GM21619 (cell line): ENCODE measurements around the gene SAYSD1.
"Not testable (repeated sequence)": the region's sequence is repeated elsewhere in the genome, so short reads cannot be mapped to it uniquely, and the experiment has no call there.

ENCODE experiments used
- ATAC-seq: cut with Tn5 transposase; IDR thresholded peaks from one replicate; pipeline ENCODE4 v1.9.1; 2021; ENCODE audit not compliant: unreplicated experiment

The SAYSD1 gene, protein sequence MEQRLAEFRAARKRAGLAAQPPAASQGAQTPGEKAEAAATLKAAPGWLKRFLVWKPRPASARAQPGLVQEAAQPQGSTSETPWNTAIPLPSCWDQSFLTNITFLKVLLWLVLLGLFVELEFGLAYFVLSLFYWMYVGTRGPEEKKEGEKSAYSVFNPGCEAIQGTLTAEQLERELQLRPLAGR

DNA sequence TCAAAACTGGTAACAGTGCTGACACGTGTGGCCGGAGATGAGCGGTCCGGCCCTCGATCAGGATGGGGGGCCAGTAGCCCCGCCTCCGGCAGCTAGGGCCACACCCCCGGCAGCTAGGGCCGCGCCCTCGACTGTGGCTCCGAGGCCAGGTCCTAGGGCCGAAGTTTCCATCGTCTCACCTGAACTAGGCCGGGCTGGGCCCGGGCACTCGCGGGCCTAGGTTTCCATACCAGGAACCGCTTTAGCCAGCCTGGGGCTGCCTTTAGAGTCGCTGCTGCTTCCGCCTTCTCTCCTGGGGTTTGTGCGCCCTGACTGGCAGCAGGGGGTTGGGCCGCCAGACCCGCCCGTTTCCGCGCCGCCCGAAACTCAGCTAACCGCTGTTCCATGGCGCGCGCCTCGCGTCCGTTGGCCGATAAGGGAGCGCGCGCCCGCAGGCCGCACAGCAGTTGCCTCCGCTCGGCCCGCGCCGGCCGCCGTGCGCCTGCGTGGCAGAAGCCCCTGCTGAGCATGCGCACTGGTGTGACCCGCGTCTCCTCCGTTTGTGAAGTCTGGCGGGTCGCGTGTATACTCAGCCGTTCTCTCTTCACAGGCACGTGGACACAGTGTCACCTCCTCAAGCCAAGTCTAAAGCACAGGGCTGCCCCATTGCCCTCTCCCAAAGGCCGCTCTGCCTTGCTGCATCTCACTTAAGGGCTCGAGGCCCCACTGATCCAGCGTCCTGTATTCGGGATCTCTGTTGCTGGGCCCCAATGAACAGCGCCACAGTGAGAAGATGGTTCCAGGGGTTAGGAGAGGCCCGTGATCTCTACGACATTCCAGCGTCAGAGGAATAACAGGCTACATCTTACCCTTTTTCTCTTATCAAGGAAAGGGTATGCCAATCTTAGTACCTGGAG is at the start of gene SAYSD1:
TSS of gene SAYSD1 (minus strand) at position 483 of the 896 bp plus-strand sequence. CDS start at position 386, 97 bp downstream.
- peak; percentile 89 for ATAC-seq

DNA sequence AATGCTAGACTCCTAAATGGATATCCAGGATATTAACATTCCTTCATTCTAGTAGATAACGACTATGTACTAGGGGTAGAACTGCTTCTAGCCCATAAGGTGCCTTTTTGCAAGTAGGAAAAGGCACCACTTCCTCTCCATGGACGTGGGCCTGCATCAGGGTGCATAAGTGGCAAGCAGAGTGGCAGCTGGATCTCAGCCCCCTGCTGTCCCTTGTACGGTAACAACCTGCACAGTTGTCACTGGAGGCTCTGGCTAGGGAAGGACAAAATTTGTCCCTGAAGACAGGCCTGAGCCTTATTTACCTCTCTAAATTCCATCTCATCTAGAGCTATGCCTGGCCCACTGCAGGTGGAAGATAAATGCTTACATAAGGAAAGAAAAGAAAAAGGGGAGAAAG is 42.5 kb upstream of the SAYSD1 start:
- no peak for ATAC-seq

DNA sequence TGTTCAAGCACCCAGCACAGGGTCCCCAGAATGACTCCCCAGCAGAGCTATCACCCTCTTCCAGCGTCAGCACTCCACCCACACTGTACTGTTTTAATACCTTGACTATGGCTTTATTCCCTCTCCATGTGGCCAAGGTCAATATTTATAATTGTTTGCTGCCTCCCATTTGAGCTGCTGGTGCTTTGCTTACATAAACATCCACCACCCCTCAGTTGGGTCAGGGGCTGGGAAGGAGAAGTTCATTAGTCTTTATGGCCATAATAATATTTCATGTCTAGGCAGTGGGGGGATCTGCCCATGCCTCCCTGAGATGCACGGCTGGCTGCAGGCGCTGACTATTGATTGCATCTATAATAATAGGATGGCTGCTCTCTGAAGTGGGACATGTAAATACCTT is 41.8 kb upstream of the SAYSD1 start:
- no peak for ATAC-seq

DNA sequence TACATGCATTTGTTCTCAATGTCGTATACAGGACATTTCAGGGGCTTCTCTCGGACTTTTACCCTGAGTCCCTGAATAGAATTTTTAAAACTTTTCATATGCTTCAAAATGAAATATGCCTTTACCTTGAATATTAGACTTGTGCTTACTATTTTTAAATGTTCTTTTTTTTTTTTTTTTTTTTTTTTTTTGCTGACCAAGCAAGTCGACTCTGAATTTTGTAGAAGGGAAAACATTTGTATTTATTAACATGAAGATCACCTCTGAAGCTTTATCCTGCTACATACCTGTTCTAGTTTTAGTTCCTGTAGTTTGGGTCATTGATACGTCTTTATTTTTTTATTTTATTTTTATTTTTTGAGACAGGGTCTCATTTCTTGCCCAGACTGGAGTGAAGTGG is 39.7 kb upstream of the SAYSD1 start:
- ATAC-seq = no peak

DNA sequence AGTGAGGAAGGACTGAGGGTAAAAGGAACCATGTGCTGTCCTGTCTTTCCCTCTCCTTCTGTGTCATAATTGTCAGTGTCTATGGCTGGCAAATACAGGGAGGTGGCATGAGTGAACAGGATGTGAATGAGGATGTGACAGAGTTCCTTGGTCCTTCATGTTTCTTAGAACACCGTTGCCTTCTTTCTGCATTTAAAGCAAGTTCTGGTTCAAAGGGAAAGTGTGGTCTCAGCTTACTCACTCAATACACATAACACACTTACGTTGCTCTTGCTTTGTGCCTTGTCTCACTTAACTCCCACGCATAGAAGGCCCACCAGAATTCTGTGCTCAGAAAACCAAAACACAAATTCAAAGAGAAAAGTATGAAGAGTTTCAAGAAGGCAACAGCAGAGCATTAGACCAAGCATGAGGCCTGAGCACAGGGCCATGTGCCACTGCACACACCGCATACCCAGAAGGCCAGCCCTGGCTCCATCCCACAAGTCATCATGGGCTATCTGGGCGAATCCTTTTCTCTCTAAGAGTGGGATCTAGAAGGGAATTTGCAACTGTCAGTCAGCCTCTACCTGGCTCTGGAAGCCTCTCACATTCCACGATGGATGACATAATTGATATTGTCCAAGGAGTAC is 38.9 kb upstream of the SAYSD1 start:
- ATAC-seq = no peak

DNA sequence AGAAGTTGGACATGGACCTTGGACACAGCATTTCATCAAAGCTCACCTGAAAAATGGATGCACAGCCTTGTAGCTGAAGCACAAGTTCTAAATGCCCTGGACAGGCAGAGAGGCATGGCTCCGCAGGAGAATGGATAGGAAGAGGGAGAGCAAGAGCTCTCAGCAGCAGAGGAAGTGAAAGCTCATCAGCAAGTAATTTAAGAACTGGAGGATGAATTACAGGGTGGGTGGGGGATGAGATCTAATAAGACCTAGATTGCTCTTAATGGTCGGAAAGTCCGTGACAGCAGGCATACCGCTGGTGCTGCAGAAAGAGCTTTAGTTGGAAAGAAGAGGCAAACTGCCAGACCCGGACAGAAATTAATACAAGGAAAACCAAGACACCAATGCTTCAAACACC is 37.3 kb upstream of the SAYSD1 start:
- ATAC-seq = no peak

DNA sequence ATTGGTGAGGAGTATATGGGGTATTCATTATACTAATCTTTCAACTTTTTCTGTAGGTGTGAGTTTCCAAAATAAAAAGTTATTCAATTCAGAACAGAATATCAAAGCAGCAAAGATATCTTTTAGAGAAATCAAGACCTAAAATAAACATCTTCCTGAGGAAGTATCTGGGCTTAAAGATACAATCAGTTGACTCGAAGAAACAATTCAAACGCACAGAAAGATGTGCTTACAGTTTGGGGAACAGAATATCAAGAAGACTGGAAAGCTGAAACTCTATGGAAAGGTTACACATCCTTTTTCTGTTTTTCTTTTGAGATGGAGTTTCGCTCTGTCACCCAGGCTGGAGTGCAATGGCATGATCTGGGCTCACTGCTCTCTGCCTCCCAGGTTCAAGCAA is 36.2 kb upstream of the SAYSD1 start:
- no peak for ATAC-seq

DNA sequence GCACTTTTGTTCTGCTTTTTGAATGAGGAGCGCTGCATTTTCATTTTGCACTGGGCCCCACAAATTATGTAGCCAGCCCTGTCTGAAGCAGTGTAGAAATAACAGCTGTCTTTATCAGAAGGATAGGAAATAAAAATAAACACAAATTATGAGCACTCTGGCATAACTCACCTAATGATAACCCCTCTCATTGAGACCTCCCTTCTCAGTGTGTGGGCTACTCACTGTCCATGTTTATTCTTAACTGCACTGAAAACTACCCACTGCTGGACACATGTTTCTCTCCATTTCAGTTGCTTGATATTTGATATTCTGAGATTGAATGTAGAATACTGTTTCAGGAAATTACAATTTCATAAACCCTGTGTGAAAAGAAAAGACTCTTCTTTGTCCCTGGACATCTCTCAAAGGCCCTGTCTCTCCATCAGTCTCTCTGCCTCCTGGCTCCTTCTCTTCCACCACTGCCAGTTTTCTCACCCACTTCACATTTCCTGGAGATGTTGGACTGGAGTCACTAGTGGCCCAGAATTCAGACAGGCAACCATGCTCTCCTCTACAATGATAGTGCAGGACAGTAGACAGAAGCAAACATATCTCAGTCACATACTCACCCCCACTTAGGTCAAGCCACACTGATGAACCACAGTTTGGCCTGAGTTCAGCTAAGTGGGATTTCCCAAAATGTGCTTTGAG is 29.6 kb upstream of the SAYSD1 start:
- ATAC-seq = no peak

DNA sequence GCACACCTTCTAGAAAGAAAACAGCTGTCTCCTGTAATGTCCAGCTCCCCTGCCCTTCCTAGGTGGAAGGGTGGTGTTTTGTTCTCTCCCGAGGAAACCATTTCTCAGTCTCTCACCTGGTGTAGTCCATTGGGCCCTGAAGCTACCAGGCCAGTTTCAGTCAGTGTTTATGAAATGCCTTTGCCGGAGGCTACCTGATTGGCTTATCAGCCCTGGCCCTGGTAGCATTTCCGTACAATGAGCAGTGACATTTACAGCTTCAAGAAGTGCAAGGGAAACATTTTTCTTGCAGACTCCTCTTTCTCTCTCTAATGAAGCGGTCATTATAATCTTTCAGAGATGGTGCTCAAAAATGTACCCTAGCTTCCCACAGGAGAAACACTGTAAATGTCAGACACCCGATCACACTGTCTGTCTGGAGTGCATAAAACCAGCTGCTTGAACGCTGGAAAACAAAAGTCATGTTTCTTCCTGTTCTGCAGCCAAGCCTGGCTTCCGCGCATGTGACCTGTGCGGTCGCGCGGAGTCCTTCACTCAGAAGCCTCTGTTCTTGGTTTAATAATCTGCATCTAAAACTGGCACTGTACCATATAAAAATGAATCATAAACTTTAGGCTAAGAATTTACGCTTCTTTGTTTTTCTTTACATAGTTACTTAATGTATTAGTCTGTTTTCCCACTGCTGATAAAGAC is 28.4 kb upstream of the SAYSD1 start:
- ATAC-seq = no peak

DNA sequence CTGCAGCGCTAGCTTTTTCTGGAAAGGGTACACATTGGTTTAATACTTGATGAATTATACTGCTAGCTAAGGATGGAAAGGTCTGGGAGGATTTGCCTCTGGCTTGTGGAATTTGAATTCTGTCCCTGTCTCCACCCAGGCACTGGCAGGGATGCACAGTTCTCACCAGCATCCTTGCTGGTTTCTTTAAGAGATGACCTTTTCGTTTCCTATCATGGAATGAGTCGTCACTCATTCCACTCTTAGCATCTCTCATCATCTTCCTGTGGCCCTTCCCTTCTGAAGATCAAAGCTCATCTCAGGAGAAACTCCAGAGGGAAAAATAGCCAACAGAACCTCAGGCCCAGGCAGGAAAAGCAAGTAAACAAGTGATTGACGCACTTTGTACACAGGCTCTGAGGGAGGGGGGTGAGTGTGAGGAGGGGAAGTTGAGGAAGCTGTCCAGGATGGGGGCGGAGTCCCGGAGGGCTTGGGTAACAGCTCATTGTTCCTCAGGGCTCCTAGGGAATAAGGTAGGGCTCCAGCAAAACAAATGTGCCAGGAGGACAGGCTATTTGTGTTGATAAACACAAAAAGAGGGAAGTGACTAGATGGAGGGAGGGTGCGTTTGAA is 25.7 kb upstream of the SAYSD1 start:
- ATAC-seq = no peak

DNA sequence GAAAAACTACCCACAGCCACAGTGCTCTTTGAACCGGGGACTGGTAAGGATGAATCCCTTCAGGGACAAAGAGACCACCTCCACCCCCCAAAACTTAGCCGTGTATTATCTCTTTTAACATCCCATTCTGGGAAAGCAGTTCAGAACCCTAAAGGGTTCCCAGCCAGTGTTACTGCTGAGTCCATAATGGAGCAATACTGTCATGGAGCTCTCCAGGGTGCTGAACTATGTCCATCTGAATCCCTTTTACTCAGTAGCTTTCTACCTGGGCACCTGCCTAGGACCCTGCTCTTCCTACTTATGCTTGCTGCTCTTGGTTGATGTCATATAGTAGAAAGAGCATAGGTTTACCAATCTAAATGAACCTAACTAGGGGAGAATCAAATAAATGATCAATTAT is 22.3 kb upstream of the SAYSD1 start:
- no peak for ATAC-seq

DNA sequence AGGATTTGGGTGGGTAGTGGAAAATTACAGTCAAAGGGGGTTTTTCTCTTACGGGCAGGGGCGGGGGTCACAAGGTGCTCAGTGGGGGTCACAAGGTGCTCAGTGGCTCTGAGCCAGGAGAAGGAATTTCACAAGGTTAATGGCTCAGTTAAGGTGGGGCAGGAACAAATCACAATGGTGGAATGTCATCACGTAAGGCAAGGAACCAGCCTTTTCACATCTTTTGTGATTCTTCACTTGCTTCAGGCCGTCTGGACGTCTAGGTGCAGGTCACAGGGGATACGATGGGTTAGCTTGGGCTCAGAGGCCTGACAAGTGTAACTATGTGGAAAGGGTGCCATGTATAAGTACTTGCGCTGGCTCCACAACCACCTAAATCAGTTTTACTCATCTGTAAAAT is 21.2 kb upstream of the SAYSD1 start:
- ATAC-seq = not testable (repeated sequence)

DNA sequence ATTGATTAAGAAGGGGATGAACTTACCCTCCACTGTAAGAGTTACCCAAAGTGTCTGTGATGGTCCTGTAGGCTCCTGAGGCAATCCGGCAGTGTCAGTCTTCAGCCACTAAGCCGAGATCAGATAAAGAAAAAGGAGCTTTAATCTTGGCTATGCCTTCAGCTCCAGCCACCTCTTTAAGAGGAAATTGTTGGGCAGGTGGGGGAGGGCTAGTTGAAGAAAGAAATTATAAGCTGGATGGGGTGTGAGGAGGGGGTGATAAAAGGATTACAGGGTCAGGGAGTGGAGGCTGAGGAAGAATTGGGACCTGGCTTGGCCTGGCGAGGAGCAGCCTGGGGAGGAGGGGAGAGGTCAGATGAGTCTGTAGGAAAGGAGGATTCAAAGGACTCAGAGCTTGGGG is 19.8 kb upstream of the SAYSD1 start:
- ATAC-seq = not testable (repeated sequence)

DNA sequence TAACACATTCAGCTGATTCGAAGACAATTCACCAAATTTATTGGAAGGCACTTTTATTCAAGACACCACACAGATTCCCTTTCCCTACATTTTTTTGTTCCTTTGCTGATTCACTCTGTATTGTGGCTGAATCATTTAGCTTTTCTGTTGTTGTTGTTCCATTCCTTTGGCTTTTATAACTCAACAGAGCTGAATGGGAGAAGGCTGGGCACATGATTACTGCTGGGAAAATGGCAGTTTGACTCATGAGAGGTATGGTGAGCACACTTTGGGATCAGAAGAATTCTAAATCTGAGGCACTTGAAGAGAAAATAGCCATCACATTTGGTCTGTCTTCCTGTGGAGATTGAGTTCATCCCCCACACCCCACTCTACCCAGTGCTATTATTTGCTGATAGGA is 15.7 kb upstream of the SAYSD1 start:
- ATAC-seq = no peak

DNA sequence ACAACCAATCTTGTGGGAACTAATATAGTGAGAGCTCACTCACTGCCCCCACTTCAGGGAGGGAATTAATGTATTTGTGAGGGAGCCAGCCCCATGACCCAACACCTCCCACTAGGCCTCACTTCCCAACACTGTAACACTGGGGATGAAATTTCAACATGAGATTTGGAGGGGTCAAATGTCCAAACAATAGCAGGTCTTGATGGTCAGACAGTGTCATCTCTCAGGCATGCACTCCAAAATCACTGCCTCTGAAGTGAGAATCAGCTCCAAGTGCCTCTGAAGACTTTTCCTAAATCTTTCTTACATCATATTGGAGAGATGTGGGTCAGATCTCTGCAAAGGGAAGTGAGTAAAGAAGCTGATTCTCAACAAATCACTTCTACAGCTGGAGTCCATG is 13.8 kb upstream of the SAYSD1 start:
- no peak for ATAC-seq

DNA sequence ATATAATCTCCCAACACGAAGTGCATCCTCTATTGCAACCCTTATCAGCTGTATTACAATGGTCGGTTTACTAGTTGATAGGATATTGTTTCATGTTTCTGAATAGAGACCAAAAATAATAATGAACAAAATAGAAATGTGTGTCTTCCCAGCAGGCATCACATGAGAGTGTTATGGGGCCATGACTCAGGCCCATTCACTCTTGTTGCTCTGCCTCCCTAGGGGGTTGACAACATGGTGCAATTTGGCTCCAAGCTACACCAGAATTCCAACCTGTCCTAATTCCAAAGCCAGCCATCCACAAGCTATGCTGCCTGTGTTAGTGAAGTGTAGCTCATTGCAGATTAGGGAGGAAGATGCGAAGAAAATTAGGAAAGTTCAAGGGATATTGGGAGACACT is 13.1 kb upstream of the SAYSD1 start:
- ATAC-seq = no peak

DNA sequence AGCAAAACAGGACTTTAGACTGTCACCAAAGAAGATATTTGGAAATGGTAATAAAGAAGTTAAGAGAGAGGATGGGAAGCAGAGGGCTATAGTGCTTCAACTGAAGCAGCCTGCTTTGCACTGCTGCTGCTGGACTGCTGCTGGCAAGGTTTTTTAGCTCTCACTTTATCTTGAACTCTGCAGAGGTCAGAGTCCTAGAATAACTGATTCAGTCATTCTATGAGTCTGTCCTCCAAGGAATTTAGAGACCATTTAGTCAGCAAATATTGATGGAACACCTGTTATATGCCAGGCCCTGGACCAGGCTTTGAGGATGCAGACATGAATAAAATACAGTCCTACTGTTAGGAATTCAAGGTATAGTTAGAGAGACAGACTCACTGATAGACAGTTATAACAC is 9.1 kb upstream of the SAYSD1 start:
- no peak for ATAC-seq

DNA sequence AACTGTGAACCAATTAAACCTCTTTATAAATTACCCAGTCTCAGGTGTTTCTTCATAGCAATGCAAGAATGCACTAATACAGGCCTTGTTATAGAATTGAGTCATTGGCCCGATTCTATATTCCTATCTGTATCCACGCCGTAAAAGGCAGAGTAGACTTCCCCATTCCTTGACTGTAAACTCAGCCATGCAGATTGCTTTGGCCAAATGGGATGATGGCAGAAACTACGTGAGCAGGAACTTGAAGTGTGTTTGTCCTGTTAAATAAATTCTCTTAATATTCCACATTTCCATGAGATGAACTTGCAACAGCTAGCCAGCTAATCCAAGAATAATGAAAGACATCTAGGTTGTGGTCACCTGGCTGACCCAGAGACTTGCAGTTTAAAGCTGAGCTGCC is 3.9 kb upstream of the SAYSD1 start:
- no peak for ATAC-seq

DNA sequence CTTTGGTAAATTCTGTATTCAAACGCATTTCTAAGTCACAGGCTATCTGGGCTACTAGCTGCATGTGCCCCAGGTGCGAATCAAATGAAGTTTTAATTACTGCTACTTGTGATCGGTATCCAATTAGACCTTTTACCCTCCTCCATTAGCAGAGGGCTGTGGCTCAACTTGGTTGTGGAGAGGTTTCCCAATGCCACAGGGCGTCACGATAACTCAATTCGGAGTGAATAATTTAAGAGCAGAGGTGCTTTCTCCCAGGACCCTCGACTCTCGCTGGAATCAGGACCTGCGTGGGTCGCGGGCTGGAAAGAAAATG is 640 bp downstream of the SAYSD1 start:
- ATAC-seq = peak; percentile 8

DNA sequence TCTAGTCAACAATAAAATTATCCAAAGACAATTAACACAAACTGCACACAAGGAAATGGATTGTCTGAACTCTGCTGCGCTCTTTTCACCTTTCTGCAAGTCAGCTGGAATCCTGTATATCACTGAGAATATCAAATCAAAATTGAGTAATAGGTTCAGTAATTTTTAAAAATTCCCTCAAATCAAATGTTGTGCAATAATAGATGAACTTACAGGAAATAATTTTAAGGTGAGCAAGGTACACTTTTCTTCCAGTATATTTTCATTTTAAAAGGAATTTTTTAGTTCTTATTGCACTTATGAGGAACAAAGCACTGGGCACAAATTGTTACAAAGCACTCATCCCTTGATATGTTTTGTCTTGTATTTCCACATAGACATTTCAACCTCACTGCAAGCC is 1.2 kb downstream of the SAYSD1 start:
- ATAC-seq = no peak

DNA sequence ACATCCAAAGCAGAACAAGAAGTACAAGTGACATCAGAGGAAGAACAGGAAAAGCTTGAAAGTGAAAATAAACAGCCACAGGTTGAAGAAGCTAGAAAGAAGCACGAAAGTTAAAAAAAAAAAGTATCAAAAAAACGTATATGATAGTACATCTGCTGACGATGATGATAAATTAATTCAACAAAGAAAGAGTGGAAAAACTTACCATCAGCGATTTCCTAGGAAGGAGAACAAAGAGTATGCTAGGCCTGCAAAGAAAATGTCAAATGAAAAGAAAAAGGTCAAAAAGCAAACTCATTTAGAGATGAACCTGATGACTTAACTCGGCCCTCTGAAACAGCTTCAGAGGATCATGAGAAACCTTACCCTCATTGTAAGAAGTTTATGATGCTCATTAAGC is 3.7 kb downstream of the SAYSD1 start:
- no peak for ATAC-seq
